Adrenal gland (tissue), 19 donors: ENCODE measurements around the gene LYSMD2. TPM values are rescaled to one million over a fixed set of nuclear protein-coding genes. Genes with fewer than 3 reads are reported as not detected.
"Not testable (repeated sequence)": the region's sequence is repeated elsewhere in the genome, so short reads cannot be mapped to it uniquely, and the experiment has no call there.

Experiments
- DNase-seq, 7 donors: peaks; one replicate each; pipeline ENCODE4 v3.0.0-alpha.2; 2019 to 2020
- H3K27ac ChIP-seq, 5 donors: fragments of 200-600 bp; sonication (generic) in 4 of 5; 1 replicate in 3 of 5; 2 replicates in 2 of 5; pipeline versions ENCODE4 v1.5.1 to v1.8.0; 2016 to 2020; ENCODE audit warnings: mild to moderate bottlenecking in 1 of 5
- H3K27me3 ChIP-seq: fragments of 200-600 bp; 2 replicates; pipeline ENCODE4 v1.8.0; 2021
- H3K36me3 ChIP-seq, 2 donors: fragments of 200-600 bp; replicated peaks in 1 of 2; 1 replicate in 1 of 2; 2 replicates in 1 of 2; pipeline versions ENCODE4 v1.5.1 to v1.8.0; 2018 to 2022
- H3K4me1 ChIP-seq, 2 donors: fragments of 200-600 bp; replicated peaks in 1 of 2; 1 replicate in 1 of 2; 2 replicates in 1 of 2; pipeline versions ENCODE4 v1.5.1 to v1.8.0; 2018 to 2021
- H3K4me3 ChIP-seq, 4 donors: fragments of 200-600 bp; sonication (generic) in 3 of 4; one replicate each; pipeline ENCODE4 v1.5.1; 2016 to 2018
- H3K9me3 ChIP-seq, 3 donors: fragments of 200-600 bp; sonication (generic) in 1 of 3; replicated peaks in 1 of 3; 1 replicate in 2 of 3; 2 replicates in 1 of 3; pipeline versions ENCODE4 v1.5.1 to v1.8.0; 2016 to 2021
- CTCF ChIP-seq, 6 experiments: fragments of 450-650 bp in 4 of 6; fragments of 200-600 bp in 2 of 6; sonication (generic) in 1 of 6; IDR thresholded peaks; 1 replicate in 5 of 6; 2 replicates in 1 of 6; pipeline versions ENCODE4 v1.5.1 to v1.8.0; 2016 to 2021; ENCODE audit warnings: antibody characterized with exemption in 6 of 6, mild to moderate bottlenecking in 2 of 6, moderate library complexity in 1 of 6
- POLR2A ChIP-seq, 2 donors: fragments of 450-650 bp; IDR thresholded peaks; one replicate each; pipeline ENCODE4 v1.6.1; 2017; ENCODE audit warnings: antibody characterized with exemption in 2 of 2, mild to moderate bottlenecking in 2 of 2, moderate library complexity in 1 of 2
- WGBS, 4 donors: extraction: QIAGEN DNeasy Blood & Tissue Kit in 2 of 4; methylation state at CpG; one replicate each; pipeline versions ENCODE4 v1.1.5 to v1.1.7; 2013 to 2017; 5-methylcytosine and 5-hydroxymethylcytosine counted together
- intact Hi-C, 2 donors: fragments of 100-400 bp; cut with DNase I; formaldehyde crosslinking; loops; one replicate each; pipeline versions ENCODE4 v1.14.1 to v1.15.0; 2022 to 2023
- long read RNA-seq, 10 donors: library from polyadenylated mRNA in 3 of 10; unstranded in 2 of 10; stranded (forward) in 1 of 10; transcript quantifications; one replicate each; pipeline ENCODE4 v2.0.0 and lab custom pipeline, GENCODE V29; 2021 to 2026
- polyA plus RNA-seq, 3 donors: library from polyadenylated mRNA; stranded (reverse); fragments of 200-250 nt in 2 of 3; fragments of 350-450 nt in 1 of 3; fragmentation: Illumina TruSeq in 1 of 3; extraction: RNeasy Lipid Tissue Mini Kit (QIAGEN cat#74804) in 1 of 3; gene quantifications; one replicate each; pipeline ENCODE4 v1.2.3, GENCODE V29; 2013 to 2014
- total RNA-seq, 9 donors: library from RNA; depleted of rRNA in 4 of 9; stranded (reverse); fragments of >200 nt in 4 of 9; fragments of 120-200 nt in 1 of 9; fragmentation: NEBNext Ultra II Directional in 1 of 9; extraction: Animal tissue kit (Norgen Biotek cat#: 25700) in 1 of 9; gene quantifications; one replicate each; pipeline versions ENCODE4 v1.1.0 to v1.2.4, GENCODE V29; 2013 to 2023
- donor health status: healthy with polysubstance abuse.
- donor health status: Bipolar disorder and iron deficiency.
- donor health status: DM: yes; HTN: yes; CAD: no.
- donor health status: DM: no; HTN: no; CAD: no.
- donor health status: DM: no; HTN: no; CAD: no.
- donor health status: DM: yes; HTN: yes; CAD: no.

The LYSMD2 gene, protein sequence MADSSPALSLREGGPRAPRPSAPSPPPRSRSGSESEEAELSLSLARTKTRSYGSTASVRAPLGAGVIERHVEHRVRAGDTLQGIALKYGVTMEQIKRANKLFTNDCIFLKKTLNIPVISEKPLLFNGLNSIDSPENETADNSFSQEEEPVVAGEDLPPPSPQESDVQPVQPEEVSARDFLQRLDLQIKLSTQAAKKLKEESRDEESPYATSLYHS
- total RNA-seq, result 10 to 100 TPM; 13.3 to 56.3 (median 24.2) TPM
- 10 to 100 TPM; 11.3 to 32.5 (median 14.1) TPM for polyA plus RNA-seq
- long read RNA-seq, donor 1, transcript LYSMD2-201 (3 exons, 1,759 nt), result major isoform, 14 of 14 reads
- long read RNA-seq, donor 1, partial matches to known transcripts, result 0 of 14 reads
- long read RNA-seq, donor 1, other reads (novel, unspliced or antisense), result 0 of 14 reads
- long read RNA-seq, donor 2, partial matches to known transcripts, result 0 of 1 reads
- long read RNA-seq, donor 2, other reads (novel, unspliced or antisense), result 0 of 1 reads
- long read RNA-seq, donor 3, partial matches to known transcripts, result 0 of 4 reads
- long read RNA-seq, donor 3, other reads (novel, unspliced or antisense), result 0 of 4 reads
- long read RNA-seq, donor 4, transcript LYSMD2-201 (3 exons, 1,759 nt), result major isoform, 7 of 13 reads
- long read RNA-seq, donor 4, partial matches to known transcripts, result 4 of 13 reads
- long read RNA-seq, donor 4, other reads (novel, unspliced or antisense), result 2 of 13 reads
- long read RNA-seq, donor 5, transcript LYSMD2-201 (3 exons, 1,759 nt), result major isoform, 42 of 48 reads
- long read RNA-seq, donor 5, partial matches to known transcripts, result 1 of 48 reads
- long read RNA-seq, donor 5, other reads (novel, unspliced or antisense), result 5 of 48 reads
- long read RNA-seq, donor 6, transcript LYSMD2-201 (3 exons, 1,759 nt), result major isoform, 7 of 9 reads
- long read RNA-seq, donor 6, partial matches to known transcripts, result 2 of 9 reads
- long read RNA-seq, donor 6, other reads (novel, unspliced or antisense), result 0 of 9 reads
- long read RNA-seq, donor 7, transcript LYSMD2-201 (3 exons, 1,759 nt), result major isoform, 6 of 6 reads
- long read RNA-seq, donor 7, partial matches to known transcripts, result 0 of 6 reads
- long read RNA-seq, donor 7, other reads (novel, unspliced or antisense), result 0 of 6 reads
- long read RNA-seq, donor 8, transcript LYSMD2-201 (3 exons, 1,759 nt), result major isoform, 18 of 18 reads
- long read RNA-seq, donor 8, partial matches to known transcripts, result 0 of 18 reads
- long read RNA-seq, donor 8, other reads (novel, unspliced or antisense), result 0 of 18 reads
- long read RNA-seq, donor 9, transcript LYSMD2-201 (3 exons, 1,759 nt), result major isoform, 8 of 8 reads
- long read RNA-seq, donor 9, partial matches to known transcripts, result 0 of 8 reads
- long read RNA-seq, donor 9, other reads (novel, unspliced or antisense), result 0 of 8 reads
- long read RNA-seq, donor 10, transcript LYSMD2-201 (3 exons, 1,759 nt), result major isoform, 14 of 19 reads
- long read RNA-seq, donor 10, partial matches to known transcripts, result 5 of 19 reads
- long read RNA-seq, donor 10, other reads (novel, unspliced or antisense), result 0 of 19 reads

- Histone ChIP-seq H3K4me1 (peaks cover 9 to 23% of the 10 kb centered on the region in 2 donors), H3K27ac (peak within 1 kb of the TSS in 4 of 5 donors; percentile 65 to 95 (median 79)), H3K27me3 (no peaks in the 10 kb centered on the region), H3K9me3 (no peaks in the 10 kb centered on the region), H3K4me3 (peak within 1 kb of the TSS; percentile 29 to 98 (median 70)), H3K36me3 (no peaks in the 10 kb centered on the region)
- 0 to 2% (median 0%) methylated on average over 6 to 67 of the region's 67 CpGs for WGBS, 4 donors
- DNase-seq, result peak; percentile 69 to 82 (median 77)
- intact Hi-C loops, result no loop called here
- no peak for TF ChIP-seq CTCF (IDR thresholded peaks at IDR 0.05)
- TF ChIP-seq POLR2A (IDR thresholded peaks at IDR 0.05), result peak in 1 of 2 donors; percentile 41
These were observed at the start of gene LYSMD2 for GRCh38 chr15:51737522-51738305. Gene LYSMD2 (minus strand): TSS chr15:51737655. CDS start chr15:51737622, 33 bp downstream.

DNA sequence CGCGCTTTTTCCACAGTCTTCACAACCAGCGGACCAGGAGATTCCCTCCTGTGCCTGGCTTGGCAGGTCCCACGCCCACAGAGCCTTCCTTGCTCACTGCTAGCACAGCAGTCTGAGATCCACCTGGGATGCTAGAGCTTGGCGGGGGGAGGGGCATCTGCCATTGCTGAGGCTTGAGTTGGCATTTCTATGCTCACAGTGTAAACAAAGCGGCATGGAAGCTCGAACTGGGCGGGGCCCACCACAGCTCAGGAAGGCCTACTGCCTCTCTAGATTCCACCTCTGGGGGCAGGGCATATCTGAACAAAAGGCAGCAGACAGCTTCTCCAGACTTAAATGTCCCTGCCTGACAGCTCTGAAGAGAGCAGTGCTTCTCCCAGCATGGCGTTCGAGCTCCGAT is 49.7 kb upstream of the LYSMD2 start:
- WGBS, 4 donors, result 87 to 96% (median 95%) methylated on average over 4 to 11 of the region's 11 CpGs

DNA sequence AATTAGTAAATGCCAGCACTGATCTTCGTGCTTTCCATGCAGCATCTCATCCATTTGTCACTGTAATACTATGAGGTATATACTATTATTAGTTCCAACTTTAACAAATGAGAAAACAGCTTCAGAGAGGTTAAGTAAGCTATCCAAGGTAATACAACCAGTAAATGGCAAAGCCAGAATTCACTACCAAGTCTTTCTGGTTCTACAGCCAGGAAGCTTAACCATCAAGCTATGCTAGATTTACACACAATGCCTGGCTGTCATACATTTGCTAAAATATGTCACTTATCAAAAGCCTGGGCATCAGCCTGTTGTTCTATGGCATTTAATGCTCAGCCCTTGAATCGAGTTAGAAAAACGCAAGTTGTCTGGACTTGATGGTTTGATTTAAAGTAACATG is 46.5 kb upstream of the LYSMD2 start:
- Histone ChIP-seq H3K27ac (no peak overlapping the region), H3K9me3 (no peaks in the 10 kb centered on the region), H3K4me1 (no peaks in the 10 kb centered on the region), H3K27me3 (no peaks in the 10 kb centered on the region), H3K36me3 (peaks cover 0 to 26% of the 10 kb centered on the region in 2 donors), H3K4me3 (no peak overlapping the region)
- DNase-seq, result no peak
- intact Hi-C loops, result no loop called here
- TF ChIP-seq POLR2A (IDR thresholded peaks at IDR 0.05), result no peak
- TF ChIP-seq CTCF (IDR thresholded peaks at IDR 0.05), result no peak
- WGBS, 4 donors, result 90 to 94% (median 92%) methylated on average over 3 of the region's 3 CpGs

More for the DNA sequence above, 49.7 kb upstream of the LYSMD2 start:
- H3K27me3 ChIP-seq, H3K27ac ChIP-seq, H3K4me1 ChIP-seq, DNase-seq, intact Hi-C loops, H3K4me3 ChIP-seq, H3K9me3 ChIP-seq: not testable (repeated sequence)
- H3K36me3 ChIP-seq, result peaks cover 0 to 26% of the 10 kb centered on the region in 2 donors
